ENCODE data around the gene YJEFN3.

DNA sequence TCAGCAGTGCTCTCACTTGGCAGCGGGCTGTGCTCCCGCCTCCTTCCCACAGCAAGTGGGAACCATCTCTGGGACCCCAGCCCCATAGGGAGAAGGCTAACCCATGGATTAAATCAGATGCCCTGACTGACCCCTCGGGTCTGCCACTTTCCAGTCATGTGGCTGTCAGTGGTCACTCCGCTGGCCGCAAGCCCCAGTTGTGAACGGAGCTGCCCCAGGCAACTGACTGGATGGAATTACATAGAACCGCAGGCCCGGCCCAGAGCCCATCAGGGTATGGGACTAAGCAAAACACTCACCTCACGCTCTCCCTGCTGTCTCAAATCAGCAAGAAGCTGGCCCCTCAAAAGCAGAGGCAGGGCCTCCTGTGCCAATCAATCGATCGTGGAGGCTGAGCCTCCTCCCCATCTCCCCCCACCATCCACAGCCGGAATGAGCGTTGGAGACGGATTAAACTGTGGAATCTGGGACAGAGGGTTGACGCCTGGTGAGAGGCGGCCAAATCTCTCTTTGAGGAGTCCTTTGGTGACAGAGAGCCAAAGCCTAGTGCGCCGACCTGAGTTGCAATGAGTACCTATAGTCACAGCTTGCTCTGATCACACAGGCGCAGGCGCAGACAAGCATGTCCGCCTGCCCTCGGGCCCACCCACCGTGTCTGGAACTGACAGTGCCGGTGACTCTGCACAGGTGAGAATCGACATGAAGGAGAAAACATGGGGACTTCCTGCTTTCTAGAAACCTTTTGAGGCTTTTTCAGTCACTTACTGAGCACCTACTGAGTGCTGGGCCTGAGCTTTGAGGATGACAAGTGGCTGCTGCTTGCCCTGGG lies 51.0 kb downstream of the YJEFN3 start:
- TF ChIP-seq CTCF (IDR thresholded peaks at IDR 0.05; ENCODE audit: low read depth, low read length), result no peak
- no peak for TF ChIP-seq EZH2phosphoT487 (IDR thresholded peaks at IDR 0.05; ENCODE audit: low read depth)
